ENCODE results near the gene LRCH3. TPM values are rescaled to one million over a fixed set of nuclear protein-coding genes. Genes with fewer than 3 reads are reported as not detected.

The LRCH3 gene
- polyA plus RNA-seq, 1 donor from 2014 or later = 41.4 TPM

DNA sequence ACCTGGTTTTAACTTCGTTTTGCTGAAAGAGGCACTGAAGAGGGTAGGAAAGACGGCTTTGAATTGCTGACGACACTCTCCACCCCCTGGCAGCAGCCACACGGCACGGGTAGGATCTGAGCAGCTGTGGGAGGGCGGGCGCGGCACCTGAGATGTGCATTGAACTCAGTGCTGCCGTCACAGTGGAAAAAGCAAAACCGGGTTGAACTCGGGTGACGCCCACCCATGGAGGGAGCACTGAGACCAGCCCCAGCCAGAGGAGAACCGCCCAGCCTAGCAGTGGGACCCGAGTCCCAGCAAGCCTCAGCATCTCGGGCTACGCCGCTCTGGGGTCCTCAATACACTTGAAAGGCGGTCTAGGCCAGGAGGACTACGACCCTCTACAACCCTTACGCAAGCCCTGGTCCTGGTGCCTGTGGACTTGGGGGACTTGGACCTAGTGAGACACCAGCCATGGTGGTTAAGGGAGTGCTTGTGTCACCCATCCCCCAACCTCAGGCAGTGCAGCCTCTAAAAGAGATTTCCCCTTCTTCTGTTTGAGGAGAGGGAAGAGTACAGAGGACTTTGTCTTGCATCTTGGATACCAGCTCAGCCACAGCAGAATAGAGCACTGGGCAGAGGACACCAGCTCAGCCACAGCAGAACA is 108.9 kb downstream of the LRCH3 start:
- Histone ChIP-seq H4K20me1 (ENCODE audit: insufficient read depth) (no peaks in the 10 kb centered on the region), H3K9me2 (ENCODE audit: insufficient read depth, low read length) (no peaks in the 10 kb centered on the region), H3F3A (ENCODE audit: insufficient read depth, low read length, poor library complexity, severe bottlenecking) (no peaks in the 10 kb centered on the region), H3K4me3 (ENCODE audit: low read length) (no peak overlapping the region), H3K36me3 (ENCODE audit: insufficient read depth, low read length) (no peaks in the 10 kb centered on the region), H3K4me2 (ENCODE audit: low read length) (no peak overlapping the region), H3K9me3 (ENCODE audit: low read length) (no peaks in the 10 kb centered on the region), H3K79me2 (replicated peaks; ENCODE audit: insufficient read depth, low read length) (no peaks in the 10 kb centered on the region), H3K27me3 (ENCODE audit: insufficient read depth, low read depth, low read length) (no peaks in the 10 kb centered on the region), H3K27ac (ENCODE audit: low read length) (no peak overlapping the region), H2AFZ (ENCODE audit: low read depth, low read length) (no peak overlapping the region), H3K9ac (ENCODE audit: low read length) (no peak overlapping the region)
- TF ChIP-seq, protein P1, sequence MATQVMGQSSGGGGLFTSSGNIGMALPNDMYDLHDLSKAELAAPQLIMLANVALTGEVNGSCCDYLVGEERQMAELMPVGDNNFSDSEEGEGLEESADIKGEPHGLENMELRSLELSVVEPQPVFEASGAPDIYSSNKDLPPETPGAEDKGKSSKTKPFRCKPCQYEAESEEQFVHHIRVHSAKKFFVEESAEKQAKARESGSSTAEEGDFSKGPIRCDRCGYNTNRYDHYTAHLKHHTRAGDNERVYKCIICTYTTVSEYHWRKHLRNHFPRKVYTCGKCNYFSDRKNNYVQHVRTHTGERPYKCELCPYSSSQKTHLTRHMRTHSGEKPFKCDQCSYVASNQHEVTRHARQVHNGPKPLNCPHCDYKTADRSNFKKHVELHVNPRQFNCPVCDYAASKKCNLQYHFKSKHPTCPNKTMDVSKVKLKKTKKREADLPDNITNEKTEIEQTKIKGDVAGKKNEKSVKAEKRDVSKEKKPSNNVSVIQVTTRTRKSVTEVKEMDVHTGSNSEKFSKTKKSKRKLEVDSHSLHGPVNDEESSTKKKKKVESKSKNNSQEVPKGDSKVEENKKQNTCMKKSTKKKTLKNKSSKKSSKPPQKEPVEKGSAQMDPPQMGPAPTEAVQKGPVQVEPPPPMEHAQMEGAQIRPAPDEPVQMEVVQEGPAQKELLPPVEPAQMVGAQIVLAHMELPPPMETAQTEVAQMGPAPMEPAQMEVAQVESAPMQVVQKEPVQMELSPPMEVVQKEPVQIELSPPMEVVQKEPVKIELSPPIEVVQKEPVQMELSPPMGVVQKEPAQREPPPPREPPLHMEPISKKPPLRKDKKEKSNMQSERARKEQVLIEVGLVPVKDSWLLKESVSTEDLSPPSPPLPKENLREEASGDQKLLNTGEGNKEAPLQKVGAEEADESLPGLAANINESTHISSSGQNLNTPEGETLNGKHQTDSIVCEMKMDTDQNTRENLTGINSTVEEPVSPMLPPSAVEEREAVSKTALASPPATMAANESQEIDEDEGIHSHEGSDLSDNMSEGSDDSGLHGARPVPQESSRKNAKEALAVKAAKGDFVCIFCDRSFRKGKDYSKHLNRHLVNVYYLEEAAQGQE (IDR thresholded peaks at IDR 0.05; ENCODE audit: borderline replicate concordance) = no peak
- TF ChIP-seq SMC3 (conservative IDR thresholded peaks at IDR 0.05; ENCODE audit: poor library complexity) (no peak), EZH2 (IDR thresholded peaks at IDR 0.05; ENCODE audit: borderline replicate concordance, insufficient read depth, low read length, poor library complexity, severe bottlenecking) (no peak), RAD21 (conservative IDR thresholded peaks at IDR 0.05) (no peak), POLR2AphosphoS5 (IDR thresholded peaks at IDR 0.05) (no peak), EP300 (conservative IDR thresholded peaks at IDR 0.05; ENCODE audit: poor library complexity, severe bottlenecking) (no peak), TAF1 (IDR thresholded peaks at IDR 0.05; ENCODE audit: low read depth) (no peak), MXI1 (conservative IDR thresholded peaks at IDR 0.05; ENCODE audit: poor library complexity, severe bottlenecking) (no peak)
- TF ChIP-seq, protein P2, sequence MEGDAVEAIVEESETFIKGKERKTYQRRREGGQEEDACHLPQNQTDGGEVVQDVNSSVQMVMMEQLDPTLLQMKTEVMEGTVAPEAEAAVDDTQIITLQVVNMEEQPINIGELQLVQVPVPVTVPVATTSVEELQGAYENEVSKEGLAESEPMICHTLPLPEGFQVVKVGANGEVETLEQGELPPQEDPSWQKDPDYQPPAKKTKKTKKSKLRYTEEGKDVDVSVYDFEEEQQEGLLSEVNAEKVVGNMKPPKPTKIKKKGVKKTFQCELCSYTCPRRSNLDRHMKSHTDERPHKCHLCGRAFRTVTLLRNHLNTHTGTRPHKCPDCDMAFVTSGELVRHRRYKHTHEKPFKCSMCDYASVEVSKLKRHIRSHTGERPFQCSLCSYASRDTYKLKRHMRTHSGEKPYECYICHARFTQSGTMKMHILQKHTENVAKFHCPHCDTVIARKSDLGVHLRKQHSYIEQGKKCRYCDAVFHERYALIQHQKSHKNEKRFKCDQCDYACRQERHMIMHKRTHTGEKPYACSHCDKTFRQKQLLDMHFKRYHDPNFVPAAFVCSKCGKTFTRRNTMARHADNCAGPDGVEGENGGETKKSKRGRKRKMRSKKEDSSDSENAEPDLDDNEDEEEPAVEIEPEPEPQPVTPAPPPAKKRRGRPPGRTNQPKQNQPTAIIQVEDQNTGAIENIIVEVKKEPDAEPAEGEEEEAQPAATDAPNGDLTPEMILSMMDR (IDR thresholded peaks at IDR 0.05; ENCODE audit: poor library complexity, severe bottlenecking) = no peak

DNA sequence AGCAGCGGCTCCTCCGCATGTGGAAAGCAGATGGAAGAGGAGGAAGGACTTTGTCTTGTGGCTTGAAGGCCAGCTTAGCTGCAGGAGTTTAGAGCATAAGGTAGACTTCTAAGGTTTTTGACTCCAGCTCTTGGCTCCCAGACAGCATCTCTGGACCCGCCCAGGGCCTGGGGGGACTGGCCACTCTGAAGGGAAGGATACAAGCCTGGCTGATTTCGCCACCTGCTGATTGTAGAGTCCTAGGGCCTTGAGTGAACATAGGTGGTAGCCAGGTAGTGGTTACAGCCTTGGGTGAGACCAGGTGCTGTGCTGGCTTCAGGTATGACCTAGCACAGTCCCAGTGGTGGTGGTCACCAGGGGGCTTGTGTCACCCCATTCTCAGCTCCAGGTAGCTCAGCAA is 110.6 kb downstream of the LRCH3 start:
- Histone ChIP-seq H2AFZ (ENCODE audit: low read depth, low read length) (no peak overlapping the region), H3K4me3 (ENCODE audit: low read length) (no peak overlapping the region), H3K36me3 (ENCODE audit: insufficient read depth, low read length) (no peaks in the 10 kb centered on the region), H3K27ac (ENCODE audit: low read length) (no peak overlapping the region), H3K4me2 (ENCODE audit: low read length) (no peak overlapping the region), H3F3A (ENCODE audit: insufficient read depth, low read length, poor library complexity, severe bottlenecking) (no peaks in the 10 kb centered on the region), H3K9ac (ENCODE audit: low read length) (no peak overlapping the region), H3K9me3 (ENCODE audit: low read length) (no peaks in the 10 kb centered on the region), H4K20me1 (ENCODE audit: insufficient read depth) (no peaks in the 10 kb centered on the region), H3K9me2 (ENCODE audit: insufficient read depth, low read length) (no peaks in the 10 kb centered on the region), H3K79me2 (replicated peaks; ENCODE audit: insufficient read depth, low read length) (no peaks in the 10 kb centered on the region), H3K27me3 (ENCODE audit: insufficient read depth, low read depth, low read length) (no peaks in the 10 kb centered on the region)
- no peak for TF ChIP-seq RAD21 (conservative IDR thresholded peaks at IDR 0.05)
- TF ChIP-seq EP300 (conservative IDR thresholded peaks at IDR 0.05; ENCODE audit: poor library complexity, severe bottlenecking) = no peak
- no peak for TF ChIP-seq EZH2 (IDR thresholded peaks at IDR 0.05; ENCODE audit: borderline replicate concordance, insufficient read depth, low read length, poor library complexity, severe bottlenecking)
- TF ChIP-seq POLR2AphosphoS5 (IDR thresholded peaks at IDR 0.05) = no peak
- TF ChIP-seq MXI1 (conservative IDR thresholded peaks at IDR 0.05; ENCODE audit: poor library complexity, severe bottlenecking) = no peak
- TF ChIP-seq, protein P2 (IDR thresholded peaks at IDR 0.05; ENCODE audit: poor library complexity, severe bottlenecking) = no peak
- TF ChIP-seq TAF1 (IDR thresholded peaks at IDR 0.05; ENCODE audit: low read depth) = no peak
- TF ChIP-seq, protein P1 (IDR thresholded peaks at IDR 0.05; ENCODE audit: borderline replicate concordance) = no peak
- no peak for TF ChIP-seq SMC3 (conservative IDR thresholded peaks at IDR 0.05; ENCODE audit: poor library complexity)

Data from neural cell (in vitro differentiated cells).